GM13977 (cell line): Measurements from ENCODE around the gene AKR7A2.

ENCODE experiments used
- DNase-seq: peaks from one replicate; pipeline ENCODE4 v3.0.0; 2012; ENCODE audit warnings: low spot score
- CTCF ChIP-seq: IDR thresholded peaks from 2 replicates; pipeline ENCODE4 v1.5.1; 2012; ENCODE audit warnings: mild to moderate bottlenecking, control low read depth; ENCODE audit not compliant: insufficient read depth; ENCODE audit errors: extremely low read depth, missing control alignments
- in situ Hi-C: fragments of 300-500 bp; cut with MboI; formaldehyde crosslinking; loops from one replicate; pipeline ENCODE4 v1.12.0; 2022; ENCODE audit warnings: low sequenced_read_pairs, low pct_unique_long_range_greater_than_20kb, mixed read lengths, inconsistent platforms; ENCODE audit not compliant: unreplicated experiment

The AKR7A2 gene

GRCh38 chr1:19333587-19334354 is 21.8 kb upstream of the AKR7A2 start:
- no peak for TF ChIP-seq CTCF
- no peak for DNase-seq
- in situ Hi-C loops, result no loop called here

- TF ChIP-seq CTCF, result no peak
- DNase-seq, result no peak
- in situ Hi-C loops, result no loop called here
These were observed 20.9 kb upstream of the AKR7A2 start for GRCh38 chr1:19332832-19333231.

GRCh38 chr1:19331262-19331878 is 19.4 kb upstream of the AKR7A2 start:
- in situ Hi-C loops, result no loop called here
- no peak for DNase-seq
- no peak for TF ChIP-seq CTCF

GRCh38 chr1:19330449-19331135 is 18.6 kb upstream of the AKR7A2 start:
- in situ Hi-C loops, result no loop called here
- no peak for TF ChIP-seq CTCF
- no peak for DNase-seq

- in situ Hi-C loops, result no loop called here
- TF ChIP-seq CTCF, result no peak
- DNase-seq, result no peak
These were observed 17.7 kb upstream of the AKR7A2 start for GRCh38 chr1:19329611-19330010.

- no peak for TF ChIP-seq CTCF
- in situ Hi-C loops, result no loop called here
- no peak for DNase-seq
These were observed 17.2 kb upstream of the AKR7A2 start for GRCh38 chr1:19329188-19329587.
